H1 (cell line): ENCODE measurements around the gene DCP1A. TPM values are rescaled to one million over a fixed set of nuclear protein-coding genes. Genes with fewer than 3 reads are reported as not detected.
A peak's percentile ranks its signal among the peaks of the same experiment; 100 is the strongest.
"Not testable (repeated sequence)": the region's sequence is repeated elsewhere in the genome, so short reads cannot be mapped to it uniquely, and the experiment has no call there.

Source experiments
- CTCF ChIA-PET: fragments of 300-600 bp; sonication (Branson Sonifier 250); formaldehyde crosslinking; loops from one replicate; lab custom pipeline; 2021; ENCODE audit not compliant: partially characterized antibody; lab: Charles Lee
- POLR2A ChIA-PET: fragments of 300-600 bp; sonication (Branson Sonifier 250); formaldehyde crosslinking; loops from one replicate; lab custom pipeline; 2021; ENCODE audit warnings: inconsistent platforms; ENCODE audit not compliant: partially characterized antibody; lab: Charles Lee
- DNase-seq, 2 experiments: peaks; one replicate each; pipeline versions ENCODE4 v3.0.0 to v3.0.0-alpha.2; 2010 to 2022; ENCODE audit warnings: low spot score in 2 of 2, low read depth in 1 of 2, mixed read lengths in 1 of 2
- FAIRE-seq: peaks from 2 replicates; lab custom pipeline; 2011; peaks lifted over from hg19 to GRCh38; lab: Jason Lieb, UNC
- H2AFZ ChIP-seq: 2 replicates; pipeline ENCODE4 v1.8.1; 2012; ENCODE audit warnings: low read length, inconsistent platforms
- H2AK5ac ChIP-seq: 2 replicates; pipeline ENCODE4 v1.6.1; 2013; ENCODE audit warnings: low read depth, low read length
- H2BK120ac ChIP-seq: replicated peaks from 2 replicates; pipeline ENCODE3; 2013; ENCODE audit warnings: low read depth, low read length, inconsistent platforms
- H2BK12ac ChIP-seq: 2 replicates; pipeline ENCODE4 v1.6.1; 2013; ENCODE audit warnings: low read depth, low read length
- H2BK15ac ChIP-seq: 2 replicates; pipeline ENCODE4 v1.6.1; 2013; ENCODE audit warnings: low read length
- H2BK20ac ChIP-seq: 2 replicates; pipeline ENCODE4 v1.6.1; 2013; ENCODE audit warnings: low read length
- H2BK5ac ChIP-seq: 2 replicates; pipeline ENCODE4 v1.6.1; 2013; ENCODE audit warnings: low read depth, low read length
- H3K14ac ChIP-seq: 2 replicates; pipeline ENCODE4 v1.6.1; 2013; ENCODE audit warnings: inconsistent platforms; ENCODE audit not compliant: insufficient read length
- H3K18ac ChIP-seq: 2 replicates; pipeline ENCODE4 v1.6.1; 2013; ENCODE audit warnings: low read length; ENCODE audit errors: extremely low read depth
- H3K23ac ChIP-seq: 2 replicates; pipeline ENCODE4 v1.6.1; 2013; ENCODE audit warnings: inconsistent platforms; ENCODE audit not compliant: insufficient read length
- H3K23me2 ChIP-seq: 2 replicates; pipeline ENCODE4 v1.6.1; 2013; ENCODE audit warnings: low read depth, low read length
- H3K27ac ChIP-seq: 2 replicates; pipeline ENCODE4 v1.6.1; 2011; ENCODE audit warnings: low read depth, low read length, inconsistent platforms
- H3K27me3 ChIP-seq, 4 experiments: replicated peaks in 1 of 4; 1 replicate in 1 of 4; 2 replicates in 3 of 4; pipeline versions ENCODE4 v1.6.1 to v1.8.1; 2011 to 2013; ENCODE audit warnings: low read length in 3 of 4, mild to moderate bottlenecking in 3 of 4, inconsistent platforms in 2 of 4, mixed read lengths in 2 of 4, moderate library complexity in 1 of 4; ENCODE audit not compliant: control insufficient read depth in 3 of 4, insufficient read depth in 3 of 4; ENCODE audit errors: extremely low read depth in 1 of 4
- H3K36me3 ChIP-seq, 4 experiments: 2 replicates each; pipeline versions ENCODE4 v1.6.1 to v1.8.1; 2011 to 2013; ENCODE audit warnings: mild to moderate bottlenecking in 4 of 4, low read length in 3 of 4, moderate library complexity in 2 of 4, control low read depth in 1 of 4, inconsistent platforms in 1 of 4; ENCODE audit not compliant: insufficient read depth in 4 of 4, control insufficient read depth in 2 of 4
- H3K4ac ChIP-seq: replicated peaks from 2 replicates; pipeline ENCODE3; 2013; ENCODE audit warnings: low read length, low read depth, mixed read lengths, inconsistent platforms; ENCODE audit not compliant: insufficient read length
- H3K4me1 ChIP-seq, 4 experiments: replicated peaks in 1 of 4; 1 replicate in 1 of 4; 2 replicates in 3 of 4; pipeline versions ENCODE4 v1.6.1 to v1.8.1; 2011 to 2013; ENCODE audit warnings: low read length in 3 of 4, inconsistent platforms in 2 of 4, mixed read lengths in 1 of 4; ENCODE audit not compliant: insufficient read depth in 4 of 4, control insufficient read depth in 3 of 4
- H3K4me2 ChIP-seq, 2 experiments: 2 replicates each; pipeline versions ENCODE4 v1.6.1 to v1.8.1; 2011 to 2013; ENCODE audit warnings: low read depth in 2 of 2, low read length in 2 of 2, control low read depth in 1 of 2, inconsistent platforms in 1 of 2, mild to moderate bottlenecking in 1 of 2; ENCODE audit not compliant: insufficient read depth in 1 of 2
- H3K4me3 ChIP-seq, 4 experiments: fragments of 200-600, 300-600 bp in 1 of 4; sonication (generic), shearing (Covaris generic), sonication (Bioruptor Twin) in 1 of 4; 2 replicates each; pipeline versions ENCODE4 v1.5.1 to v1.8.1; 2011 to 2016; ENCODE audit warnings: low read length in 4 of 4, low read depth in 3 of 4, control low read depth in 2 of 4, inconsistent platforms in 2 of 4, mild to moderate bottlenecking in 2 of 4, mixed read lengths in 1 of 4, moderate library complexity in 1 of 4; ENCODE audit not compliant: insufficient read depth in 2 of 4; ENCODE audit errors: extremely low read depth in 1 of 4
- H3K56ac ChIP-seq: replicated peaks from 2 replicates; pipeline ENCODE3; 2013; ENCODE audit warnings: low read depth, mild to moderate bottlenecking, mixed read lengths, low read length, inconsistent platforms; ENCODE audit not compliant: insufficient read length
- H3K79me1 ChIP-seq: 2 replicates; pipeline ENCODE4 v1.6.1; 2013; ENCODE audit warnings: low read depth, low read length, control low read depth
- H3K79me2 ChIP-seq, 2 experiments: 2 replicates each; pipeline versions ENCODE4 v1.6.1 to v1.8.1; 2012 to 2013; ENCODE audit warnings: low read length in 2 of 2, mild to moderate bottlenecking in 2 of 2, inconsistent platforms in 1 of 2; ENCODE audit not compliant: insufficient read depth in 2 of 2, control insufficient read depth in 1 of 2
- H3K9ac ChIP-seq, 4 experiments: replicated peaks in 1 of 4; 1 replicate in 1 of 4; 2 replicates in 3 of 4; pipeline versions ENCODE4 v1.6.1 to v1.8.1; 2011 to 2013; ENCODE audit warnings: low read depth in 3 of 4, low read length in 3 of 4, control low read depth in 2 of 4, mild to moderate bottlenecking in 2 of 4, moderate library complexity in 2 of 4, inconsistent platforms in 1 of 4; ENCODE audit errors: extremely low read depth in 1 of 4
- H3K9me3 ChIP-seq, 2 experiments: 2 replicates each; pipeline versions ENCODE4 v1.6.1 to v1.8.1; 2012 to 2013; ENCODE audit warnings: mild to moderate bottlenecking in 2 of 2, moderate library complexity in 2 of 2, control low read depth in 1 of 2, inconsistent platforms in 1 of 2, low read depth in 1 of 2, low read length in 1 of 2, mixed read lengths in 1 of 2; ENCODE audit not compliant: insufficient read depth in 2 of 2
- H4K20me1 ChIP-seq, 2 experiments: replicated peaks in 1 of 2; 2 replicates each; pipeline versions ENCODE3 to v1.8.1; 2011 to 2013; ENCODE audit warnings: inconsistent platforms in 2 of 2, low read length in 2 of 2, mild to moderate bottlenecking in 1 of 2; ENCODE audit not compliant: insufficient read depth in 2 of 2, control insufficient read depth in 1 of 2
- H4K5ac ChIP-seq: 2 replicates; pipeline ENCODE4 v1.6.1; 2013; ENCODE audit warnings: low read length, low read depth, mixed read lengths, inconsistent platforms; ENCODE audit not compliant: insufficient read length
- H4K8ac ChIP-seq: 2 replicates; pipeline ENCODE4 v1.8.0; 2013; ENCODE audit warnings: mild to moderate bottlenecking, moderate library complexity, low read length, inconsistent platforms; ENCODE audit not compliant: insufficient read depth; ENCODE audit errors: extremely low read depth
- H4K91ac ChIP-seq: replicated peaks from 2 replicates; pipeline ENCODE3; 2013; ENCODE audit warnings: low read length, mixed read lengths, inconsistent platforms; ENCODE audit not compliant: insufficient read length
- WGBS, 2 experiments: shearing (Covaris generic) in 1 of 2; methylation state at CpG; one replicate each; pipeline versions ENCODE4 v1.1.6 to v1.1.7; 2013 to 2015; ENCODE audit warnings: low lambda C conversion rate in 2 of 2, mixed read lengths in 2 of 2, inconsistent platforms in 1 of 2, low coverage in 1 of 2, missing lambda C conversion rate in 1 of 2; ENCODE audit not compliant: insufficient replicate concordance in 2 of 2, insufficient coverage in 1 of 2, insufficient read length in 1 of 2; ENCODE audit errors: extremely low coverage in 1 of 2, missing lambda C conversion rate in 1 of 2; 5-methylcytosine and 5-hydroxymethylcytosine counted together
- polyA plus RNA-seq, 7 experiments: library from polyadenylated mRNA; depleted of rRNA in 3 of 7; stranded (reverse) in 5 of 7; unstranded in 2 of 7; fragments of >200 nt in 5 of 7; fragments of 200-250 nt in 2 of 7; gene quantifications; 1 replicate in 5 of 7; 2 replicates in 1 of 7; 4 replicates in 1 of 7; pipeline versions ENCODE4 v1.2.1 to v1.2.3, GENCODE V29; 2011 to 2013; ENCODE audit warnings: missing spikeins in 2 of 7, mixed read lengths in 2 of 7
- total RNA-seq: library from RNA; stranded (reverse); fragmentation: NEBNext Ultra II Directional; extraction: Animal tissue kit (Norgen Biotek cat#: 25700); gene quantifications from 2 replicates; pipeline ENCODE4 v1.2.1, GENCODE V29; 2021

DCP1A gene
- total and polyA plus RNA-seq, 2 of the 8 experiments (the other 6 are each of a cell fraction or from before 2014, with no cell fraction given), result 13.2 to 15.9 TPM

DNA sequence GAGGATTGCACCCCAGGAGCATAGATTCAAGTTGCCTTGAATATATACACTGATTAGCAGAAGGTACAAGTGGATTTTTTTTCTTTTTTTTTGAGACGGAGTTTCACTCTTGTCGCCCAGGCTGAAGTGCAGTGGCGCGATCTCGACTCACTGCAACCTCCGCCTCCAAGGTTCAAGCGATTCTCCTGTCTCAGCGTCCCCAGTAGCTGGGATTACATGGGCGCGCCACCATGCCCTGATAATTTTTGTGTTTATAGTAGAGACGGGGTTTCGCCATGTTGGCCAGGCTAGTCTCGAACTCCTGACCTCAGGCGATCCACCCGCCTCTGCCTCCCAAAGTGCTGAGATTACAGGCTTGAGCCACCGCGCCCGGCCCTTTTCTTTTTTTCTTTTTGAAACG lies 775 bp upstream of the DCP1A start:
- H3K56ac ChIP-seq, H4K5ac ChIP-seq, H2BK120ac ChIP-seq, H2BK20ac ChIP-seq, H3K9me3 ChIP-seq, H3K18ac ChIP-seq, H4K8ac ChIP-seq, H3K14ac ChIP-seq, H2BK15ac ChIP-seq, H3K4me1 ChIP-seq, FAIRE-seq, H3K4ac ChIP-seq, H2BK12ac ChIP-seq, H3K23ac ChIP-seq, H3K36me3 ChIP-seq, H2AK5ac ChIP-seq, H3K23me2 ChIP-seq, H3K79me1 ChIP-seq, H4K91ac ChIP-seq, H4K20me1 ChIP-seq, H3K27me3 ChIP-seq: not testable (repeated sequence)
- Histone ChIP-seq H2BK5ac (peak overlapping the region; percentile 66; the same call in 1 of the 2 replicates), H3K79me2 (peaks cover 4 to 31% of the 10 kb centered on the region in 2 experiments), H3K27ac (peak overlapping the region; percentile 86; the same call in 1 of the 2 replicates), H3K4me3 (peak overlapping the region; percentile 57 to 99 (median 82)), H3K4me2 (peak overlapping the region; percentile 85 to 93), H3K9ac (peak overlapping the region in 3 of 4 experiments; percentile 51 to 77 (median 71); a peak in 5 of 7 replicates), H2AFZ (peak overlapping the region; percentile 76)
- CTCF ChIA-PET, result interaction anchor here (0.6 to 1.9 kb wide), 9 partner anchors 12 to 629 kb away, joined by 3 to 6 read pairs (median 4); no protein-coding TSS in a partner anchor
- peak in 1 of 2 experiments; percentile 45 for DNase-seq
- 82% methylated on average over 19 of the region's 19 CpGs; no CpG with 5 or more reads in 1 of the 2 experiments for WGBS, 2 experiments
- POLR2A ChIA-PET, result interaction anchor here (0.5 to 2.2 kb wide), 17 partner anchors 9 to 313 kb away, joined by 3 to 10 read pairs (median 5); no protein-coding TSS in a partner anchor
